ENCODE measurements around the gene KAT6B.
"Not testable (repeated sequence)": the region's sequence is repeated elsewhere in the genome, so short reads cannot be mapped to it uniquely, and the experiment has no call there.

KAT6B gene

DNA sequence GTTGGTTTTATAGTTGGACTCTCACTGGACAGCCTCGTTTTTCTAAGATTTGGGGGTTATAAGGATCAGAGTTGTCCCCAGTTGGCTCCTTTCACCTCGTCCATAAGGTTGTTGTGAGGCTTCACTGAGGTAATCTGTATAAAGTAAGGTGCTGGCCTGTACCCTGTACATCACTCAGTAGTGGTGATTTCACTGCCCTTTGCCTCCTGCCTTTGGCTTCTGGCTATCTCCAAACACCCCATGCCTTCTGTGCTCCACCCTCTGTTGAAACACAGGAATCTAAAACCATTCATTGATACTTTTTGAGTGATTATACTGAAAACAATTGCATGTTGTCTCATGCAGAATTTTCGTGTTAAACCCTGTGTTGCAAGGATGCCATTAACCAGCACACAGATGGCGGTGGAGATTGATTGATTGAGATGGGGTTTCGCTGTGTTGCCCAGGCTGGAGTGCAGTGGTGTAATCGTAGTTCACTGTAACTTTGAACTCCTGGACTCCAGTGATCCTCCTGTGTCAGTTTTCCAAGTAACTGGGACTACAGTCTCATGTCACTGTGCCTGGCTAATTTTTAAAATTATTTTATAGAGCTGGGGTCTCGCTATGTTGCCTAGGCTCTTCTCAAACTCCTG is 55.0 kb downstream of the KAT6B start:
- Mint-ChIP-seq H3K4me1 (ENCODE audit: low read depth) (peaks cover 35% of the 10 kb centered on the region), H3K27me3 (no peaks in the 10 kb centered on the region), H3K27ac (no peak overlapping the region), H3K36me3 (ENCODE audit: low read depth) (no peaks in the 10 kb centered on the region), H3K9me3 (no peaks in the 10 kb centered on the region), H3K4me3 (no peak overlapping the region)
- DNase-seq = no peak

DNA sequence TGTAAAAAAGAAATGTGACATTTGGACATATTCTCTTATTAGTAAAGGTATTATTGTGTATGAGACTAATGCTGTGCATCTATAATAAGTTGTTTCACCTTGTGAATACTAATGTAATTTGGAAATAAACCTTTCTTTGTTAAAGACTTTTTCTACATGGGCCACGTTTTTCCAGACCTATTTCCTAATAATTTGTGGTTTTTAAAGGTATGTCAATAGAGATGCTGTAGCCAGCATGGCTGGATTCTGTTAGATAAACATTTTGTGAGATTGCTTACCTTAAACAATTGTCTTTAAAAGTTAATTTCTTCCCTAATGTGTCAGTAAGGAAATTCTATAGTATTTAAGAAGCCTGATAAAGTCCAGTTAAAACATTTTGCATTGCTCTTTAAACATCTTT is 56.0 kb downstream of the KAT6B start:
- H3K4me3 Mint-ChIP-seq = no peak overlapping the region
- H3K9me3 Mint-ChIP-seq = no peaks in the 10 kb centered on the region
- no peak for DNase-seq
- H3K4me1 Mint-ChIP-seq (ENCODE audit: low read depth) = peaks cover 39% of the 10 kb centered on the region
- H3K27me3 Mint-ChIP-seq = no peaks in the 10 kb centered on the region
- no peaks in the 10 kb centered on the region for H3K36me3 Mint-ChIP-seq (ENCODE audit: low read depth)
- no peak overlapping the region for H3K27ac Mint-ChIP-seq

DNA sequence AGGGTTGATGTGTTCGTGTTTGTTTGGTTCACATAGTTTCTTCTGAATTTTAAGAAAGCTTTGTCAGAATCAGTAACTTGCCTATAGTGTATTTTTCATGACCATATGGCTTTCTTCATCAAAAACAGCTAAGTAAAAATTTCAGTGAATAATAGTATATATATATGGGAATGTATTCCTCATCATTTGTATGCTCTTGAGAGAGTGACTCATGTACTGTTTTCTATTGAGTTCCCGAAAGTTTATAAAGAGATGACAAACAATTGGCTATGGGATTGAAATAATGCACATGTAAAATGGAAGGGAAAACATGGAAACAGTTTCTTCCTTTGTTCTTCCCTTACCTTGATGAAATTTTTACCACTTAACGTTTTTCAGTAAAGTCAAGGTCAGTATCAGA is 56.4 kb downstream of the KAT6B start:
- Mint-ChIP-seq H3K4me3 (no peak overlapping the region), H3K27ac (no peak overlapping the region), H3K9me3 (no peaks in the 10 kb centered on the region), H3K4me1 (ENCODE audit: low read depth) (peaks cover 40% of the 10 kb centered on the region), H3K27me3 (no peaks in the 10 kb centered on the region), H3K36me3 (ENCODE audit: low read depth) (no peaks in the 10 kb centered on the region)
- no peak for DNase-seq

DNA sequence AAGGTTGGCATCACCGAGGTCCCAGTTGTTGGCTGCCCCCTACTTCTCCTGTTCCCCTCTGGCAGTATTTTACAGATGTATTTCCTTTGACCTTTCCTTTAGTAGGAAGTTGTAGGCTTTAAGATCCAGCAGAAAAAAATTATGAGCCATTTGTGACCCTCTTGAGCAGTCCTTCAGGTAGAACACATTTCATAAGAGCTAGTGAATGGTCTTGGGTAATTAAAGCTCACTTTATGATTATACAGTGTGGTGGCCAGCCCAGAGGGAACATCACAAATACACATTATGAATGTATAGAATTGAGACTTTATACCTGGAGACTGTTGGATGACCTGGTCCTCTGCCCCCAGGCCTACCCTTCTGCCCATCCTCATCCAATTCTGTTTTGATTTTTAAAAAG is 57.0 kb downstream of the KAT6B start:
- H3K36me3 Mint-ChIP-seq (ENCODE audit: low read depth) = no peaks in the 10 kb centered on the region
- H3K4me1 Mint-ChIP-seq (ENCODE audit: low read depth) = peaks cover 44% of the 10 kb centered on the region
- H3K9me3 Mint-ChIP-seq = no peaks in the 10 kb centered on the region
- no peak for DNase-seq
- H3K27me3 Mint-ChIP-seq = no peaks in the 10 kb centered on the region
- H3K27ac Mint-ChIP-seq = no peak overlapping the region
- H3K4me3 Mint-ChIP-seq = no peak overlapping the region

DNA sequence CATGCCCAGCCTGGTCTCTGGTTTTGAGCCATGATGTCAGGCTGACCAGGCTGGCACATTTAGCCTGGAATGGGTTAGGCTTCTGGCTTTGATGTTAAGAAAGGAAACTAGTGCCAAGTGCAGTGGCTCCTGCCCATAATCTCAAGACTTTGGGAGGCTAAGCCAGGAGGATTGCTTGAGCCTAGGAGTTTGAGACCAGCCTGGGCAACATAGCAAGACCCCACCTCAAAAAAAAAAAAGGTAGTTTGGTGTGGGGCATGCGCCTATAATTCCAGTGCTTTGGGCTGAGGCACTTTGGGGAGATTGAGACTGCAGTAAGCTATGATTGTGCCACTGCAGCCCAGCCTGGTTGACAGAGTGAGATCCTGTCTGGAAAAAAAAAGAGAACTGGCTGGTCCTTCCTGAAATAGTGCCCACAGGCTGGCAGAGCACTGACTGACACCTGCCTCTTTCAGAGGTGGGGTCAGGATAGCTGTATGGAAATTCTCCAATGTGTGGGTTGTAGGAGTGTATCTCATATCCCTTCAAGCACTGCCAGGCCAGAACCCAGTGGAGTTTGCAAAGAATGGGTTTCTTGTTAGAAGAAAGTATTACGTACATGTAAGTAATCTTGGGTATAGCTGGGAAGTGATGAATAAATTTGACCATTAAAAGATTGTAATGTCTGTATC is 61.3 kb downstream of the KAT6B start:
- no peak for DNase-seq
- Mint-ChIP-seq H3K27me3 (no peaks in the 10 kb centered on the region), H3K4me1 (ENCODE audit: low read depth) (peaks cover 50% of the 10 kb centered on the region), H3K9me3 (no peaks in the 10 kb centered on the region), H3K36me3 (ENCODE audit: low read depth) (no peaks in the 10 kb centered on the region), H3K4me3 (no peak overlapping the region), H3K27ac (no peak overlapping the region)

DNA sequence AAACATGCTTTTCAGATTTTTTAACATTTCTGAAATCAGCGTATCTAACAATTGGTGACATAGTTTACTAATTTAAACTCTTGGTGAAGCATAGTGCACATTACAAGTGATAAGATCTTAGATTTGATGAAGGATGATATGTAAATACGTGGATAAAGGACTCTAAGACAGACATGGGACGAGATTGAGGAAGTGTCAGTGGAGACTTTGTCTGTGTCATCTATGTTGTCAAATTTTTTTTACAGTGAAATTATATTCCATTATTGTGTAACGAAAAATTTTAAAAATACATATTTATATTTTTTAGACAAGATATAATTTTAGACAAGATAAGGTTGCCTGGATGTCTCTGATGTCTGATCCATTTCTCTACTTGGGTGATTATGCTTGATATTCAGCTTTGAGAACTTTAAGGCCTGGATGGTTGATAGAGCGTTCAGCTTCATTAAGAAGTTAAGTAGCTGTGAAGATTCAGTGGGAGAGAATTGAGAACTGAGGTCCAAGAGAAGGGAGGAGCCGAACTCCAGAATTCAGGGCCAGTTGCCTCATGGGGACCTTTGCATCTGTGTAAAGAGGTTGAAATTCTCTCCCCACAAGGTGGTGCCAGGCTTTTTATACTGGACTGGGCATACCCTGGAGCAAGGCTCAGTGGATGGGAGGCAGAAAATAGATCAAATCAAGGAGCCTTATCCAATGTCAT is 62.7 kb downstream of the KAT6B start:
- H3K36me3 Mint-ChIP-seq (ENCODE audit: low read depth) = no peaks in the 10 kb centered on the region
- no peak overlapping the region for H3K4me3 Mint-ChIP-seq
- no peaks in the 10 kb centered on the region for H3K9me3 Mint-ChIP-seq
- H3K27me3 Mint-ChIP-seq = no peaks in the 10 kb centered on the region
- DNase-seq = no peak
- peaks cover 46% of the 10 kb centered on the region for H3K4me1 Mint-ChIP-seq (ENCODE audit: low read depth)
- no peak overlapping the region for H3K27ac Mint-ChIP-seq

DNA sequence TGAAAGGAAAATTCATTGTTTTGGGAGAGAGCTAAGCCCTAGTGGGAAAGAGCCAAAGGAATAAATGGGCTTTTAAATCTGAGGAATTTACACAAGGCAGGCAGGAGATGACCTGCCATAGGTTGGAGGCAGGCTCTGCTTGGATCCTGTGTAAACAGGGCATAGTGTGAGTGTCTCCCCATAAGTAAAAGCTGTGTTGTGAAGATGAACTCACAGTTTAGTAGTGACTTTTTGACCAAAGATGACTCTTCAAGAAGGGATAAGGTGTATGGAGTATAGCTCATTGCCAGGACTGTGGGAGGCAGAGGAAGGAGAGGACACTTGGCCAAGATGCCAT is 63.2 kb downstream of the KAT6B start:
- no peaks in the 10 kb centered on the region for H3K27me3 Mint-ChIP-seq
- H3K4me1 Mint-ChIP-seq (ENCODE audit: low read depth) = peaks cover 47% of the 10 kb centered on the region
- H3K9me3 Mint-ChIP-seq = no peaks in the 10 kb centered on the region
- no peak overlapping the region for H3K27ac Mint-ChIP-seq
- H3K4me3 Mint-ChIP-seq = no peak overlapping the region
- DNase-seq = no peak
- no peaks in the 10 kb centered on the region for H3K36me3 Mint-ChIP-seq (ENCODE audit: low read depth)

DNA sequence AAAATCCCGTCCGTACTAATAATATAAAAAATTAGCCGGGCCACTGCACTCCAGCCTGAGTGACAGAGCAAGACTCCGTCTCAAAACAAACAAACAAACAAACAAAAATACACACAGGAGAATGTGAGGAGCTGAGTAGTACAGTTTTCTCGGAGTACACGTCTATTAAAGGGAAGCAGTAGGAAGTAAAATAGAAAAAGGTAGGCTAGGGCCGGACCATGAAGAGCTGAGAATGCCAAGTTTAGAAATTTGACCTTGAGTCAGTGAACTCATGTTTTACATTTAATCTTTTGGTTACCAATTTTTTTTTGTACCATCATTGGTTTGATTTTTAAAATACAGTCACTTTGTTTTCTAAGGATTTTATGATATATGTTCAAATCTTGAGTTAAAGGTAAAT is 64.1 kb downstream of the KAT6B start:
- no peak for DNase-seq
- peaks cover 52% of the 10 kb centered on the region for H3K4me1 Mint-ChIP-seq (ENCODE audit: low read depth)
- H3K36me3 Mint-ChIP-seq (ENCODE audit: low read depth) = no peaks in the 10 kb centered on the region
- no peak overlapping the region for H3K27ac Mint-ChIP-seq
- H3K4me3 Mint-ChIP-seq = no peak overlapping the region
- no peaks in the 10 kb centered on the region for H3K9me3 Mint-ChIP-seq
- H3K27me3 Mint-ChIP-seq = no peaks in the 10 kb centered on the region

DNA sequence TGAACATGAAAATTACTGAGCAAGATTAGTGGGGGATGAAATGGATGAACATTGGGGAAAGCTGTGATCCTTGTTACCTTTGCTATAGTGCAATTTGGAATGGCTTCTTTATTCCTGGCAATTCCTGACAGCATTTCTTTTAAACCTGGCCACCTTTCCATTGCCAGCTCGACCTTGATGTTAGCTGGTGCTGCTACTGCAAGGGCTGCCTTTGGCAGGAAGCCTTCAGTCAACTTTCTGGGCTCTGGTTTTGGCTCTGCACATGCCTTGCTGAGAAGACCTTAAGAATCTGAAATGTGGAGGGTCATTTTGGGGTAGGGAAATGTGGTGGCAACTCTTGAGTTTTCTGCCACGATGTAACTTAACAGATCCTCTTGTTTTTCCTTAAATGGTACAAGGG is 64.7 kb downstream of the KAT6B start:
- Mint-ChIP-seq H3K27me3 (no peaks in the 10 kb centered on the region), H3K9me3 (no peaks in the 10 kb centered on the region), H3K27ac (peak overlapping the region; percentile 66), H3K4me1 (ENCODE audit: low read depth) (peaks cover 54% of the 10 kb centered on the region), H3K36me3 (ENCODE audit: low read depth) (no peaks in the 10 kb centered on the region), H3K4me3 (no peak overlapping the region)
- no peak for DNase-seq

DNA sequence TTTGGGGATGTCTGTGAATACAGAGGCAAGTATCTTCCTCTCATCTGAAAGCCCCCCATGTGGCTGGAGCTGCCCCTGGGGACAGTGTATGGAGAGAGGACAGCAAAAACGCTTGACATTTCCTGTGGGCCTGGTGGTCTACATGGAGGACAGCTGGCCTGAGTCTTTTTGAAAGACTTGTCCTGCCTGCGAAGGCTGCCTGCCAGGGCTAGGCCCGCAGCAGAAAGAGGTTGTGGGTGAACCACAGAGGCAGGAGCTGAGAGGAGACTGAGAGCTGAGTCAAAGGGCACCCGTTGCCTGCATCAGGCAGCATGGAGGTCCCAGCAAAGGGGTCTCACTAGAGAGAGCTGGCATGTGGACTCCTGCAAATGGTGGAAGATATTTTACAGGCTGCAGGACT is 66.4 kb downstream of the KAT6B start:
- no peaks in the 10 kb centered on the region for H3K9me3 Mint-ChIP-seq

DNA sequence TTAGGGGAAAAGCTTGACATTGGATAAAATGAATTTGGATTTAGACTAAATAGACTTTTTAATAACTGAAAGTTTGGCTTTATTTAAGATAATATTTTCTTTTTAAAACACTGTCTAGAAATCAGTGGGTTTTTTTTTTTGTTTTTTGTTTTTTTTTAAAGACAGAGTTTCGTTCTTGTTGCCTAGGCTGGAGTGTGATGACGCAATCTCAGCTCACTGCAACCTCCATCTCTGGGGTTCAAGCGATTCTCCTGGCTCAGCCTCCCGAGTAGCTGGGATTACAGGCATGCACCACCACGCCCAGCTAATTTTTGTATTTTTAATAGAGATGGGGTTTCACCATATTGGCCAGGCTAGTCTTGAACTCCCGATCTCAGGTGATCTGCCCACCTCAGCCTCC is 66.9 kb downstream of the KAT6B start:
- peaks cover 62% of the 10 kb centered on the region for H3K4me1 Mint-ChIP-seq (ENCODE audit: low read depth)
- H3K27me3 Mint-ChIP-seq; DNase-seq; H3K36me3 Mint-ChIP-seq (ENCODE audit: low read depth); H3K4me3 Mint-ChIP-seq; H3K9me3 Mint-ChIP-seq; H3K27ac Mint-ChIP-seq: not testable (repeated sequence)

More for the DNA sequence above, 66.4 kb downstream of the KAT6B start:
- Mint-ChIP-seq H3K4me3 (no peak overlapping the region), H3K36me3 (ENCODE audit: low read depth) (no peaks in the 10 kb centered on the region), H3K4me1 (ENCODE audit: low read depth) (peaks cover 62% of the 10 kb centered on the region), H3K27me3 (no peaks in the 10 kb centered on the region), H3K27ac (peak overlapping the region; percentile 60)
- no peak for DNase-seq

DNA sequence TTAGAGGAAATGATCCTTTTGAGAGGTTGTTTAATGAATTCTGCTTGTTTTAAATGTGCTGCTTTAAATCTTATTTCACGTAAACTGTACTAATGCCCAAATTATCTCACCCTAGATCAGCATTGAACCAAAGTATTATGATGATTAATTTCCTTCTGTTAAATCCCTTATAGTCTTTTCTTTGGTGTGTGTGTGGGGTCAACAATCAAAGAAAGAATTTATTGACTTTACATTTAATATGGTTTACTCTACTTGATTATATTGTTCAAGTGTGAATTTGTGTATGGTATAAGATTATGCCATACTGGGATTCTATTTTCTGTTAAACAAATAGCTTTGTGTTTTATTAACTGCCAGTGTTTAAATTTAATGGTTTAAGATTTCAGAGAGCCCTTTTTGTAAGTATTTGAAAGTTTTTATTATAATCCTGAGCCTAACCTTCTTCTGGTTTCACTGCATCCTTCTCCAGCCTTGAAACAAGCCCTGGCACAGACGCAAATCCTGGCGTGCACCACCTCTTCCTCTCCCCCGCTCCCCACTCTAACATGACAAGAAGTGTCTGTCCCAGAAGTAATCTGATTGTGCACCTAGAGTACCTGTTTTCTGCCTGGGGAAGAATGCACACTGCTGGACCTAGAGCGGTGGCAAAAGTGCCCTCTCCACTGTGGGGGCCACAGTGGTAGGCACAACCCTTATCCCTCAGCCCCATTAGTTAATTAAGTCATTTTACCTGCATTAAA is 70.6 kb downstream of the KAT6B start:
- Mint-ChIP-seq H3K4me3 (no peak overlapping the region), H3K27me3 (no peaks in the 10 kb centered on the region), H3K4me1 (ENCODE audit: low read depth) (peaks cover 70% of the 10 kb centered on the region), H3K27ac (peak overlapping the region; percentile 91), H3K36me3 (ENCODE audit: low read depth) (peaks cover 2% of the 10 kb centered on the region), H3K9me3 (peaks cover 2% of the 10 kb centered on the region)
- no peak for DNase-seq

DNA sequence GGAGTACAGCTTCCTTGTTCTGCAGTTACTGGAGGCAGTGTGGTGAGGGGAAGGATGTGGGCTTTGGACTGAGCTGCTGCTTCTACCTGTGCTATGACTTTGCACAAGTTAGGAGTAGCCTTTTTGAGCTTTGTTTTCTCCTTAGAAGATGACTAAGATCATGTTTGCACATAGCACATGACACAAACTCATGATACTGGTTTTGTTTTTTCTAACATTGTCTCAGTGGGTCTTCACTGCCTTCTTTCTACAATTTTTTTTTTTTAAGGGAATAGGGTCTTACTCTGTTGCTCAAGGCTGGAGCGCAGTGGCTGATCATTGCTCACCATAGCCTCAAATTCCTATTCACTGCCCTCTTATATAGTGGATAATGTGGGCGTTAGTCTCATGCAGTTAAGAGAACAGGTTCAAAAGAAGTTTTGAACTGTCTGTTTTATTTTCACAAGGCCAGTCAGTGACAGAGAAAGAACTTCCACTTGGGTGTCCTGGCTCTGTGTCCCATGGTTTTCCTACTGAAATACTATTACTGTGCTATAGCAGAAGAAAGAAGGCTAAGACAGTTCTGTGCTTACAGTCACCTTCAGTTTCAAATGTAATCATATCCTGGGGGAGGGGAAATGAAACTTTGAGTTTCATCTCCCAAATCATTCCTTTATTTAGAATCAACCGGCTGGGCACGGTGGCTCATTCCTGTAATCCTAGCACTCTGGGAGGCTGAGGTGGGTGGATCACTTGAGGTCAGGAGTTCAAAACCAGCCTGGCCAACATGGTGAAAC is 72.0 kb downstream of the KAT6B start:
- H3K4me3 Mint-ChIP-seq = peak overlapping the region; percentile 47
- DNase-seq = no peak
- H3K36me3 Mint-ChIP-seq (ENCODE audit: low read depth) = peaks cover 2% of the 10 kb centered on the region
- no peaks in the 10 kb centered on the region for H3K27me3 Mint-ChIP-seq
- peak overlapping the region; percentile 91 for H3K27ac Mint-ChIP-seq
- peaks cover 69% of the 10 kb centered on the region for H3K4me1 Mint-ChIP-seq (ENCODE audit: low read depth)
- peaks cover 2% of the 10 kb centered on the region for H3K9me3 Mint-ChIP-seq

DNA sequence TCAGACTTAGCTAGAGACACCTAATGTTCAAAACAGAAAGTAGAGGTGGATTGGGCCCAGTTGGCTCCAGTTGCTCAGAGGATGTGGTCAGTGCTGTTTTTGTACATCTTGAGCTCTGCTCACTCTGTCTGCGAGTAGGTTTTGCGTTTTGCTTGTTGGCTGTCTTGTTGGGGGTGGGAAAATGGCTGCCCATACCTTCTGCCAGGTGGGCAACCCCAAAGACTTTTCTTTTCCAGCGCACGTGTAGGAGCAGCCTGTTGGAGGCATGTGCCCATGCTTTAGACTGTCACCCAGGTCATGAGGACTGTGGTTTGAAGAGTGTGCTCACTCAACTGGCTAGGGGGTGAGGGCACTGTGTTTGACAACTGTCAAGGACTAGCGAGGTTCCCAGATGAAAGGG is 73.9 kb downstream of the KAT6B start:
- peaks cover 78% of the 10 kb centered on the region for H3K4me1 Mint-ChIP-seq (ENCODE audit: low read depth)
- DNase-seq = no peak
- peak overlapping the region; percentile 85 for H3K27ac Mint-ChIP-seq
- peaks cover 2% of the 10 kb centered on the region for H3K9me3 Mint-ChIP-seq
- peak overlapping the region; percentile 43 for H3K4me3 Mint-ChIP-seq
- H3K27me3 Mint-ChIP-seq = no peaks in the 10 kb centered on the region
- H3K36me3 Mint-ChIP-seq (ENCODE audit: low read depth) = peaks cover 2% of the 10 kb centered on the region
